GM23248 (cell line): ENCODE measurements around the gene PDIK1L.

Experiments
- EZH2 ChIP-seq: fragments of 200-600 bp; sonication (generic); IDR thresholded peaks from 2 replicates; pipeline ENCODE4 v1.6.1; 2018; ENCODE audit warnings: antibody characterized with exemption, mild to moderate bottlenecking; ENCODE audit not compliant: insufficient read depth, poor library complexity, severe bottlenecking
- EZH2phosphoT487 ChIP-seq: fragments of 200-600 bp; sonication (generic); IDR thresholded peaks from 2 replicates; pipeline ENCODE4 v1.6.1; 2018; ENCODE audit warnings: antibody characterized with exemption, moderate library complexity, mild to moderate bottlenecking, low read depth; ENCODE audit not compliant: insufficient read depth

DNA sequence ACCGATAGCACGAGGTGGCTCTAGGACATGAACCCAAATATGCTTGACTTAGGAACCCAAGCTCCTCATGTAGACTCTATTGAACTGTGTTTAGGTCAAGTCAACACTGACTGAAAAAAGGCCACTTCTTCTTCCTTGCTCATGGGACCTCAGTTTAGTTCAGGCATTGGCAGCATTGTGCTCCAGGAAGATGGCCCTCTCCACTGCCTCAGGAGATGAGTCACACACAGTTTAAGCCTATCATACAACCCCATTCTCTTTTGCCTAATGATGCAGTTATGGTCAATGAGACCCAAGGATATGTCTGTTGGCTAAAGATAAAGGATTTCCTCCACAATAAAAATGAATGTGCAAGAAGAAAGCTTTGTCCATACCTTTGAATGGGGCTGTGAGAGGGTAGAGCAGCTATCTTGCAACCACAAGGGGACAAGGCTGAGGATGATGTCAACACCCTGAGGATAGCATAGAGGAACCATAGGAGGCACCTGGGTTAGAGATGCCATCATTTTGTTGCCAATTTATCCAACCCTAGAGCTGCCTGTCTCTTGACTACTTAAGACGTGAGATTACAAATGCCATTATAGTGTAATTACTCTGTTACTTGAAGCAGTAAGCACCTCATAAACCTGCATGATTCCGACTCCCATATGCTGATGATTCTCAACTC, 41.2 kb upstream of the PDIK1L start:
- TF ChIP-seq EZH2, result no peak
- TF ChIP-seq EZH2phosphoT487, result no peak
